Measurements from ENCODE around the gene EIF4G1. TPM values are rescaled to one million over a fixed set of nuclear protein-coding genes. Genes with fewer than 3 reads are reported as not detected.

The EIF4G1 gene
- polyA plus RNA-seq, 3 donors: 171 to 242 (median 221) TPM

GRCh38 chr3:184296616-184297015, 17.8 kb upstream of the EIF4G1 start:
- DNase-seq (ENCODE audit: extremely low read depth in 1 of 11, low read depth in 9 of 11, low spot score in 4 of 11): no peak

DNA sequence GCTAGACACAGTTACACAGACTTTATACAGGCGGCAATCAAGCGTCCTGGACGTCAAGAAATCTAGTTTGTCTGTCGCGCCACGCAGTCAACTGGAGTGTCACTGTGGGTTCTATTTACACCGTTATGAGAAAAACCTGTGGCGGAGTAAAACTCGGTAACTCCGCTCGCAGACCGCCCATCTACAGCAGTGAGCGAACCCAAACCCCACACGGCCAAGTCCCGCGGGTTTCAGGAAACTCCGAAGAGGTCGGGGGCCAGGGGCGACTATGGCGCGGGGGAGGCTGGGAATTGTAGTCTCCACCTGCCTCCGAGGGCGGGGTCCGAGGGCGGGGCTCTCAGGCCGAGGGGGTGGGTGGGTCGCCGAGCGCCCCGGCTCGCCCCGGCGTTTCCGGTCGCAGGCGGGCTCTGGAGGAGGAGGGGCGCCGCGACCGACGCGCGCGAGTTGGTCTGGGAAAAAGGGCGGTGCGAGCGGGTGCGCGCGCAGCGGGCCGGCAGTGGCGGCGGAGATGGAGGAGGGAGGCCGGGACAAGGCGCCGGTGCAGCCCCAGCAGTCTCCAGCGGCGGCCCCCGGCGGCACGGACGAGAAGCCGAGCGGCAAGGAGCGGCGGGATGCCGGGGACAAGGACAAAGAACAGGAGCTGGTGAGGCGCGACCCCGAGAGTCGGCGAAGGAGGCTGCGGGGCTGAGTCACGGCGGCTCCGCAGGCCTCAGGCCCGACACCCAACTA, 15.5 kb upstream of the EIF4G1 start, which contains the start of gene PSMD2:
Gene PSMD2, plus strand, starts transcription at position 483 of the 729 bp plus-strand sequence. Its CDS starts 26 bp downstream, at position 509.
- DNase-seq (ENCODE audit: extremely low read depth in 1 of 11, low read depth in 9 of 11, low spot score in 4 of 11): peak; percentile 85 to 97 (median 95)

GRCh38 chr3:184299488-184300377, 14.7 kb upstream of the EIF4G1 start:
- DNase-seq (ENCODE audit: extremely low read depth in 1 of 11, low read depth in 9 of 11, low spot score in 4 of 11): no peak

DNA sequence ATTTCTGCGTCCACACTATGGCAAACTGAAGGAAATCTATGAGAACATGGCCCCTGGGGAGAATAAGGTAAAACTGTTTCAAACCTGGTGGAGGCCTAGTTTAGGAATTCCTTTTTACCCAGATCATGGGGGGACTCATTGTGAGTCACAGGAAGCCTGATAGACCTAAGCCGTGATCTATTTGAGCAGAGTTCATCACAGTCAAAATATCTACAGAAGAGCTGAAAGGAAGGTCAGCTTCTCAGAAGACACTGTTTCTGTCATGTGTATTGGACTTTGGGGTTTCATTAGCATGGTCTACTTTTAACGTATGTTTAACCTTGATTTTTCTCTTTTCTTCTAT, 14.1 kb upstream of the EIF4G1 start:
- DNase-seq (ENCODE audit: extremely low read depth in 1 of 11, low read depth in 9 of 11, low spot score in 4 of 11): no peak

GRCh38 chr3:184305577-184305976, 8.8 kb upstream of the EIF4G1 start:
- DNase-seq (ENCODE audit: extremely low read depth in 1 of 11, low read depth in 9 of 11, low spot score in 4 of 11): no peak

DNA sequence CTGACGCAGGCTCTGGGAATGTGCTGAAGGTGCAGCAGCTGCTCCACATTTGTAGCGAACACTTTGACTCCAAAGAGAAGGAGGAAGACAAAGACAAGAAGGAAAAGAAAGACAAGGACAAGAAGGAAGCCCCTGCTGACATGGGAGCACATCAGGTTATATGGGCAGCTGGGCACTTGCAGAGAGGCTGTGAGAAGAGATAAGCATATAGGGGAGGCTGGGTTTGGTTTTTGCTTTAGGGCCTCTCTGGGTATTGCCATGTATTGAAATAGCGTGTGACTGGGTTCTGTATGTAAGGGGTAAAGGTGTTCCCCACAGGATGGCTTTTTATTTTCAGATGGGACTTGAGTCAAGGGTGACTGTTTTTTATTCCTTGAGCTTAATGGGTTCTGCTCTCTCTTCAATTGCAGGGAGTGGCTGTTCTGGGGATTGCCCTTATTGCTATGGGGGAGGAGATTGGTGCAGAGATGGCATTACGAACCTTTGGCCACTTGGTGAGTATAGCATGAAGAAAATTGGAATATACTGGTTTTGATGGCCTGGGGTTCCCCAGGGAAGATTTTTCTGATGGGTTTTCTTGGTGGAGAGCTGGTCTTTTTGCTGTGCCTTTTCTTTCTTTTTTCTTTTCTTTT, 7.9 kb upstream of the EIF4G1 start:
- DNase-seq (ENCODE audit: extremely low read depth in 1 of 11, low read depth in 9 of 11, low spot score in 4 of 11): no peak

DNA sequence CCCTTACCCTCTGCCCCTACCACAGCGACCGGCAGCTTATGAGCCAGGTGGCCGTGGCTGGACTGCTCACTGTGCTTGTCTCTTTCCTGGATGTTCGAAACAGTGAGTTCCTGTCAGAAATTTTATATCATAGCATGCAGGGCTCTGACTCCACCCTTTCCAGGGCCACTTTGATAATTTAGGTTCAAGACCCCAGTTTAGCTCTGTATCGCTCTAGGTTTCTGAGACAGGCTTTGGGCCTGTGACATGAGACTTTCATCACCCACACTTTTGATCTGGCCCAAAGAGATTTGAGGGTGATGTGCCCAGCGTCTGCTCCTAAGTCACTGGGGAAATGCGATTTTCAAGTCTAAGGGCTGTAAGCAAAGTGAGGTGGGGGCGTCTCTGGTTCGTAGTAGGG, 6.5 kb upstream of the EIF4G1 start:
- DNase-seq (ENCODE audit: extremely low read depth in 1 of 11, low read depth in 9 of 11, low spot score in 4 of 11): no peak

DNA sequence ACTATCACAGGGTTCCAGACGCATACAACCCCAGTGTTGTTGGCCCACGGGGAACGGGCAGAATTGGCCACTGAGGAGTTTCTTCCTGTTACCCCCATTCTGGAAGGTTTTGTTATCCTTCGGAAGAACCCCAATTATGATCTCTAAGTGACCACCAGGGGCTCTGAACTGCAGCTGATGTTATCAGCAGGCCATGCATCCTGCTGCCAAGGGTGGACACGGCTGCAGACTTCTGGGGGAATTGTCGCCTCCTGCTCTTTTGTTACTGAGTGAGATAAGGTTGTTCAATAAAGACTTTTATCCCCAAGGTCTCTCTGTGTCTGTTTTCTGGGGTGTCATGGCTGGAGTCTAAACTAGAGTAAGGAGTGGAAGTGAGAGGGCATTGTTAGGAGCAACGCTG, 5.7 kb upstream of the EIF4G1 start:
- DNase-seq (ENCODE audit: extremely low read depth in 1 of 11, low read depth in 9 of 11, low spot score in 4 of 11): no peak

DNA sequence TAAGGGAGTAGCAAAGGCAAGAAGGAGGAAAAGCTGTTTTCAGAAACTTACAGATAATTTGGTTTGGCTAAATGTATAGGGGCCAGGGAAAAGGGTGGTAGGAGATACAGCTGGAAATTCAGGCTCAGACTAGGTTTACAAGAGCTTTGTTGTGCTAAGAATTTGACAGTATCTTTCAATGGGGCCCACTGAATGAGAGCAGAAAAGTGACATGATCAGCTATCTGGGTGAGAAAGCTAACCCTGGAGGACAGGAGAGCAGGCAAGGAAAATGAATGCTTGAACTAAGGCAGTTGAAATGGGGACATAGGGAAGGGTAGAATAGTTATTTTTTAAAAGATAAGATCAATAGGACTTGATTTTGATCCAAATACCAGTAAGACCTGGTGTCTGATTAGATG, 2.8 kb upstream of the EIF4G1 start:
- no peak for DNase-seq (ENCODE audit: extremely low read depth in 1 of 11, low read depth in 9 of 11, low spot score in 4 of 11)

GRCh38 chr3:184314700-184315542, 515 bp downstream of the EIF4G1 start:
- DNase-seq (ENCODE audit: extremely low read depth in 1 of 11, low read depth in 9 of 11, low spot score in 4 of 11): peak in 5 of 11 donors; percentile 21 to 55 (median 40)

DNA sequence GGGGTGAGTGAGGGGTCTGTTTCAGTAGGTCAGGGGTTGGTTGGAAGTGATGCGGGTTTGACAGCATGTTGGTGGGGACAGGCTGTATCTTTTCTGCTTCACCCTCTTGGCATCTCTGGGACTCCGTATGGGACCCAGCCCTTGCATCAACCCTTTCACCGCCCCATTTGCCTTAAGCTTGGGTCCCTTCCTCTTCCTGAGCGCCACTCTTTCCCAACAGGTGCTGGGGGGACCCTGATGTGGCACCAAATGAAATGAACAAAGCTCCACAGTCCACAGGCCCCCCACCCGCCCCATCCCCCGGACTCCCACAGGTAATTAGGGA, 1.1 kb downstream of the EIF4G1 start:
- no peak for DNase-seq (ENCODE audit: extremely low read depth in 1 of 11, low read depth in 9 of 11, low spot score in 4 of 11)

DNA sequence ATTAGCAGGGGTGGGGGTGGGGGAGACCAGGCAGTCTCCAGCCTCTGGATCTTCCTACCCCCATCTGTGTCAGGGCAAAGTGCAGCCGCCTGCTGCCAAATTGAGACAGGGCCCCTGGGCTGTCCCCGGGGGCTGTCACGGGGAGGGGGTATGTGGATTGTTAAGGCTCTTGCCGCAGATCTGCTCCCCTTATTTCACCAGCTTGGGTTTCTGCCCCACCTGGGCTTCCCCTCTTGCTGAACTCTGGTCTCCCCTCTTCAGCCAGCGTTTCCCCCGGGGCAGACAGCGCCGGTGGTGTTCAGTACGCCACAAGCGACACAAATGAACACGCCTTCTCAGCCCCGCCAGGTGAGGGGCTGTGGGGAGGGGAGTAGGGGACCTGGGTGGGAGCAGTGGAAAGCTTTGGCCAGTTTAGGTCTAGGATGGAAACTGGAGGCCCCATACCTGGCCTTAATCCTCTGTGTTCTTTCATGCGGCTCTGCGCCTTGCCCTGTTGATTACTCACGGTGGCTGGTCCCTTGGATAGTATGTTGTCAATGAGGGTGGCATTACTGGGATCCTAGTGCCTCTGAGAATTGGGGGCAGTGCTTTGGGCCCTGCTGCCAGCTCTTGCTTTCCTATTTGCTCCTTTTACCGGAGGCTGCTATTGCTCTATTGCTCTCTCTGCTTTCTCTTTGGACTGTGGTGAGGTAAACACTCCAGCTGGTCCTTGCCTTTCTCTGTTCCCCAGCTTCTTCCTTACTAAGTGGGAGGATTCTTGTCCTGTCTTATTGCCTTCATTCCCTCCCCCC, 1.7 kb downstream of the EIF4G1 start:
- DNase-seq (ENCODE audit: extremely low read depth in 1 of 11, low read depth in 9 of 11, low spot score in 4 of 11): no peak

DNA sequence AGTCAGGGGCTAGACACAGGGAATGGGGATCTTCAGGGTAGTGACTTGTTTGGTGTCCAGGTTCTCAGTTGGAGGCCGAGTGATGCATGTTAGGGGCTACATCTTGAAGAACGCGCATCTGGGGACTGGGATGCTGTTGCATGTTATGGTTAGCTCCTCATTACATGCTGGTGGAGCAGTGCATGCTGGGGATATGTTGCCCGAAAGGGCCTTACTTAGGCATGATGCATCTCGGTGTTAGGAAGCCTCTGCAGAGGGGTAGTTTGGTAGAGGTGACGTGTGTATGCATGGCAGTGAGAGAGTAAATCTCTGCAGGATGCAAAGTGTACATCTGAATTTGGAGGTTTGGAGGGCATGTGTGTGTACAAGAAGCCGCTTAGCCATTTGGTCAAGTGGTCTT, 2.4 kb downstream of the EIF4G1 start:
- no peak for DNase-seq (ENCODE audit: extremely low read depth in 1 of 11, low read depth in 9 of 11, low spot score in 4 of 11)

DNA sequence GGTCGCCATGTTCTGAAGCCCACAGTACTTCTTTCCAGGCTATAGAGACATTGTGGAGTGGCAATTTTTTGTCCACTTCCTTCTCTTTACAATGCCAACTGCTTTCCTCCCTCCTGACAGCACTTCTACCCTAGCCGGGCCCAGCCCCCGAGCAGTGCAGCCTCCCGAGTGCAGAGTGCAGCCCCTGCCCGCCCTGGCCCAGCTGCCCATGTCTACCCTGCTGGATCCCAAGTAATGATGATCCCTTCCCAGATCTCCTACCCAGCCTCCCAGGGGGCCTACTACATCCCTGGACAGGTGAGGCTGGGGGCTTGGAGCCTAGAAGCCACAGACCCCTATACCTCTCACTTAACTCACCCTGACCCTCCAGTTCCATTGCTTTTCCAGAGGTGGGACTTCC, 2.8 kb downstream of the EIF4G1 start:
- no peak for DNase-seq (ENCODE audit: extremely low read depth in 1 of 11, low read depth in 9 of 11, low spot score in 4 of 11)

DNA sequence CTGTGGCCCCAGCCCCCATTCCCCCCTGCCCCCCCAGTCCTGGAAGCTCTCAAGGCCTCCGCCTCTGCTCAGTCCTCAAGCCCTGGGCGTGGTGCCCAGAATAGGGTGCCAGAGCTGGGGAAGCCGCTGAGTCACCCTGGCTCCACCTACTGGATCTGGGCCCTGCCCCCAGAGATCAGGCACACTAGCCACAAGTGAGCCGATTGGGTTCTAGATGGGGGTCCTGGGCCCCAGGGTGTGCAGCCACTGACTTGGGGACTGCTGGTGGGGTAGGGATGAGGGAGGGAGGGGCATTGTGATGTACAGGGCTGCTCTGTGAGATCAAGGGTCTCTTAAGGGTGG, 5.7 kb downstream of the EIF4G1 start:
- DNase-seq (ENCODE audit: extremely low read depth in 1 of 11, low read depth in 9 of 11, low spot score in 4 of 11): no peak

- DNase-seq (ENCODE audit: extremely low read depth in 1 of 11, low read depth in 9 of 11, low spot score in 4 of 11): no peak
Observed at GRCh38 chr3:184321666-184322065, 7.3 kb downstream of the EIF4G1 start.

GRCh38 chr3:184322731-184323487, 8.5 kb downstream of the EIF4G1 start:
- no peak for DNase-seq (ENCODE audit: extremely low read depth in 1 of 11, low read depth in 9 of 11, low spot score in 4 of 11)

DNA sequence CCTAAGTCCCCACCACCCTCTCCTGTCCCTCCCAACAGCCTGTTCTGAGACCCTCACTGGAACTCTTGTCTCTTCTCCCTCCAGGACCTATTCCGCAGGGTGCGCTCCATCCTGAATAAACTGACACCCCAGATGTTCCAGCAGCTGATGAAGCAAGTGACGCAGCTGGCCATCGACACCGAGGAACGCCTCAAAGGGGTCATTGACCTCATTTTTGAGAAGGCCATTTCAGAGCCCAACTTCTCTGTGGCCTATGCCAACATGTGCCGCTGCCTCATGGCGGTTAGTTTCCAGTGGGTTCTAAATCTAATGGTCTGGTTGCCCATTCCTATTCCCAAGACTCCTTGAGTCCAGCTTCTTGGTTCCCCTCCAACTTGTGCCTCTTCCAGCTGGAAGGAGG, 9.3 kb downstream of the EIF4G1 start:
- DNase-seq (ENCODE audit: extremely low read depth in 1 of 11, low read depth in 9 of 11, low spot score in 4 of 11): no peak
